Renal pelvis (tissue), 4 donors: ENCODE data around the gene GLYR1. TPM values are rescaled to one million over a fixed set of nuclear protein-coding genes. Genes with fewer than 3 reads are reported as not detected.

ENCODE experiments used
- DNase-seq: peaks from one replicate; pipeline ENCODE4 v3.0.0-alpha.2; 2013
- polyA plus RNA-seq, 3 donors: library from polyadenylated mRNA; unstranded; fragments of 120-200 nt; gene quantifications; one replicate each; pipeline ENCODE4 v1.2.1, GENCODE V29; 2013; ENCODE audit not compliant: insufficient read length in 3 of 3

Gene GLYR1
- polyA plus RNA-seq, 3 donors, result 89.9 to 161 (median 123) TPM

- DNase-seq, result no peak
Observed at GRCh38 chr16:4883501-4883900, 36.4 kb upstream of the GLYR1 start.

- DNase-seq, result no peak
Observed at GRCh38 chr16:4882633-4883285, 35.7 kb upstream of the GLYR1 start.

- DNase-seq, result peak; percentile 62
Observed at GRCh38 chr16:4882000-4882632, 35.0 kb upstream of the GLYR1 start.

- DNase-seq, result no peak
Observed at GRCh38 chr16:4880006-4880580, 33.0 kb upstream of the GLYR1 start.

GRCh38 chr16:4879049-4879448 is 32.0 kb upstream of the GLYR1 start:
- DNase-seq, result no peak

GRCh38 chr16:4877380-4877685 is 30.2 kb upstream of the GLYR1 start:
- DNase-seq, result no peak

GRCh38 chr16:4876646-4877379 is 29.7 kb upstream of the GLYR1 start:
- no peak for DNase-seq

GRCh38 chr16:4874666-4875065 is 27.6 kb upstream of the GLYR1 start:
- no peak for DNase-seq

GRCh38 chr16:4873091-4873490 is 26.0 kb upstream of the GLYR1 start:
- DNase-seq, result no peak

- DNase-seq, result no peak
Observed at GRCh38 chr16:4871071-4871470, 24.0 kb upstream of the GLYR1 start.

GRCh38 chr16:4870138-4870671 is 23.1 kb upstream of the GLYR1 start:
- no peak for DNase-seq

GRCh38 chr16:4869147-4869805 is 22.2 kb upstream of the GLYR1 start:
- DNase-seq, result no peak

GRCh38 chr16:4868535-4868934 is 21.4 kb upstream of the GLYR1 start:
- no peak for DNase-seq

- peak; percentile 47 for DNase-seq
Observed at GRCh38 chr16:4868026-4868425, 20.9 kb upstream of the GLYR1 start.

- DNase-seq, result no peak
Observed at GRCh38 chr16:4866586-4866985, 19.5 kb upstream of the GLYR1 start.

- DNase-seq, result no peak
Observed at GRCh38 chr16:4865231-4865860, 18.3 kb upstream of the GLYR1 start.

- no peak for DNase-seq
Observed at GRCh38 chr16:4864728-4865127, 17.6 kb upstream of the GLYR1 start.

GRCh38 chr16:4862639-4863038 is 15.6 kb upstream of the GLYR1 start:
- no peak for DNase-seq

GRCh38 chr16:4860727-4861342 is 13.7 kb upstream of the GLYR1 start:
- DNase-seq, result no peak

GRCh38 chr16:4859900-4860255 is 12.8 kb upstream of the GLYR1 start:
- no peak for DNase-seq

GRCh38 chr16:4859190-4859899 is 12.3 kb upstream of the GLYR1 start:
- no peak for DNase-seq
